Trophoblast cell (in vitro differentiated cells and primary cell): Measurements from ENCODE around the gene SNX25.

Experiments
- DNase-seq, 2 donors: peaks; one replicate each; pipeline ENCODE4 v3.0.0-alpha.2; 2016
- H2AFZ ChIP-seq: 2 replicates; pipeline ENCODE4 v1.6.1; 2013; ENCODE audit warnings: low read length, moderate library complexity, mild to moderate bottlenecking; ENCODE audit not compliant: insufficient read depth, poor library complexity
- H2AK5ac ChIP-seq: 2 replicates; pipeline ENCODE4 v1.6.1; 2013; ENCODE audit warnings: mild to moderate bottlenecking, low read length
- H2BK120ac ChIP-seq: 2 replicates; pipeline ENCODE4 v1.6.1; 2013; ENCODE audit warnings: low read length, mild to moderate bottlenecking, moderate library complexity; ENCODE audit not compliant: insufficient read depth, poor library complexity
- H2BK12ac ChIP-seq: 2 replicates; pipeline ENCODE4 v1.6.1; 2013; ENCODE audit warnings: mild to moderate bottlenecking, low read length, moderate library complexity
- H2BK5ac ChIP-seq: 2 replicates; pipeline ENCODE4 v1.6.1; 2013; ENCODE audit warnings: low read length, low read depth, moderate library complexity, mild to moderate bottlenecking; ENCODE audit not compliant: poor library complexity
- H3K14ac ChIP-seq: 2 replicates; pipeline ENCODE4 v1.6.1; 2013; ENCODE audit warnings: mild to moderate bottlenecking, low read length
- H3K18ac ChIP-seq: 2 replicates; pipeline ENCODE4 v1.6.1; 2013; ENCODE audit warnings: mild to moderate bottlenecking, low read length
- H3K23ac ChIP-seq: 2 replicates; pipeline ENCODE4 v1.6.1; 2013; ENCODE audit warnings: low read length
- H3K27ac ChIP-seq: 2 replicates; pipeline ENCODE4 v1.5.1; 2013; ENCODE audit warnings: low read depth, mild to moderate bottlenecking, inconsistent platforms, low read length, moderate library complexity
- H3K27me3 ChIP-seq: 2 replicates; pipeline ENCODE4 v1.6.1; 2013; ENCODE audit warnings: inconsistent platforms, mild to moderate bottlenecking, low read length, moderate library complexity; ENCODE audit not compliant: insufficient read depth
- H3K36me3 ChIP-seq, 2 experiments: 1 replicate in 1 of 2; 2 replicates in 1 of 2; pipeline ENCODE4 v1.6.1; 2013; ENCODE audit warnings: low read length in 2 of 2, mild to moderate bottlenecking in 2 of 2, moderate library complexity in 1 of 2; ENCODE audit not compliant: insufficient read depth in 2 of 2, control insufficient read depth in 1 of 2
- H3K4ac ChIP-seq: 2 replicates; pipeline ENCODE4 v1.6.1; 2013; ENCODE audit warnings: low read depth, mild to moderate bottlenecking, low read length, moderate library complexity
- H3K4me1 ChIP-seq, 2 experiments: 1 replicate in 1 of 2; 2 replicates in 1 of 2; pipeline ENCODE4 v1.6.1; 2013; ENCODE audit warnings: low read length in 2 of 2, mild to moderate bottlenecking in 2 of 2, moderate library complexity in 1 of 2; ENCODE audit not compliant: insufficient read depth in 2 of 2, control insufficient read depth in 1 of 2
- H3K4me2 ChIP-seq: 2 replicates; pipeline ENCODE4 v1.6.1; 2013; ENCODE audit warnings: inconsistent platforms, mild to moderate bottlenecking, low read length, moderate library complexity
- H3K4me3 ChIP-seq: 2 replicates; pipeline ENCODE4 v1.5.1; 2013; ENCODE audit warnings: mild to moderate bottlenecking, low read depth, low read length, inconsistent platforms
- H3K79me1 ChIP-seq: one replicate; pipeline ENCODE4 v1.6.1; 2013; ENCODE audit warnings: low read length
- H3K79me2 ChIP-seq: 2 replicates; pipeline ENCODE4 v1.6.1; 2013; ENCODE audit warnings: low read length, mild to moderate bottlenecking; ENCODE audit not compliant: control insufficient read depth, insufficient read depth, poor library complexity
- H3K9ac ChIP-seq: 2 replicates; pipeline ENCODE4 v1.6.1; 2013; ENCODE audit warnings: mild to moderate bottlenecking, low read length
- H3K9me3 ChIP-seq: 2 replicates; pipeline ENCODE4 v1.6.1; 2013; ENCODE audit warnings: low read depth, mild to moderate bottlenecking, control low read depth, inconsistent platforms, low read length; ENCODE audit not compliant: insufficient read depth
- H4K12ac ChIP-seq: 2 replicates; pipeline ENCODE4 v1.6.1; 2013; ENCODE audit warnings: low read depth, mild to moderate bottlenecking, low read length, moderate library complexity
- H4K8ac ChIP-seq: 2 replicates; pipeline ENCODE4 v1.6.1; 2013; ENCODE audit warnings: low read depth, mild to moderate bottlenecking, low read length, moderate library complexity
- H4K91ac ChIP-seq: one replicate; pipeline ENCODE4 v1.6.1; 2013; ENCODE audit warnings: low read depth, mild to moderate bottlenecking, low read length, moderate library complexity
- WGBS: extraction: QIAGEN DNeasy Blood & Tissue Kit; methylation state at CpG from one replicate; pipeline ENCODE4 v1.1.7; 2013; ENCODE audit warnings: missing lambda C conversion rate; ENCODE audit not compliant: insufficient read length, insufficient coverage; ENCODE audit errors: extremely low coverage; 5-methylcytosine and 5-hydroxymethylcytosine counted together

SNX25 gene

DNA sequence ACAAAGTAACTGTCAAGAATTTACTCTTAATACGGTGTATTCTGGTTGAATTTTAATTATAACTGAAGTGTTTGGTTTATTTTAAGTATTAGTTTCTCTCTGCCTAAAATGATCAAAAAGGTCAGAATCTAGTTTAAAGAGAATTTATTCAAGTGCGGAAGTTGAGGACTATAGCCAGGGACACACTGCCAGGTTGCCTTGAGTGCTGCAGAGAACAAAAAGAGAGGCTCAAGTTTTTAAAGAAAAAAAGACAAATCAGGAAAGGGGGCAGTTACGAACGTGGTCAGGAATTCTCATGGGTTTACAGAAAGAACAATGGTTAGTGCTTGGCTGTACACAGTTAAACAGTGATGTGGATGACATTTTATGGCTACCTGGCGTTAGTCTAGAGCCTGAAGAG is 81.3 kb downstream of the SNX25 start:
- Histone ChIP-seq H2AFZ (no peak overlapping the region), H2BK120ac (no peak overlapping the region), H3K4me1 (peaks cover 4 to 9% of the 10 kb centered on the region in 2 experiments), H3K4me3 (no peak overlapping the region), H2BK5ac (no peak overlapping the region), H3K23ac (no peak overlapping the region), H3K18ac (no peak overlapping the region), H3K9ac (no peak overlapping the region), H4K91ac (no peak overlapping the region), H2AK5ac (no peak overlapping the region), H3K27ac (no peak overlapping the region), H3K9me3 (no peaks in the 10 kb centered on the region), H4K12ac (no peak overlapping the region), H2BK12ac (no peak overlapping the region), H3K79me2 (no peaks in the 10 kb centered on the region), H4K8ac (no peak overlapping the region), H3K36me3 (peaks cover 6 to 7% of the 10 kb centered on the region in 2 experiments), H3K27me3 (no peaks in the 10 kb centered on the region), H3K4me2 (no peak overlapping the region), H3K14ac (no peak overlapping the region), H3K4ac (no peak overlapping the region), H3K79me1 (no peaks in the 10 kb centered on the region)
- no peak for DNase-seq
- no CpG with 5 or more reads among the region's 5 CpGs for WGBS

DNA sequence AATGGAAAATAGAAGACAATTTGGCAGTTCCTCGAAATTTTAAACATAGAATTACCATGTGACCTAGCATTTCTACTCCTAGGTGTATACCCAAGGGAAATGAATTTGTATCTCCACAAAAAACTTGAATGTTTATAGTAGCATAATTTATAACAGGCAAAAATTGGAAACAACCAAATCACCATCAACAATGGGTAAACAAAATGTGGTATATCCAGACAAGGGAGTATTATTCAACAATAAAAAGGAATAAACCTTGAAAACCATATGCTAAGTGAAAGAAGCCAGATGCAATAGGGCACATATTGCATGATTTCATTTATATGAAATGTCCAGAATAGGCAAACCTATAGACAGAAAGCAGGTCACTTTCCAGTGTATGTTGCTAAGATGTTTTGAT is 83.8 kb downstream of the SNX25 start:
- H3K79me2 ChIP-seq: no peaks in the 10 kb centered on the region
- H3K4me3 ChIP-seq: no peak overlapping the region
- no peak overlapping the region for H4K8ac ChIP-seq
- DNase-seq: no peak
- no CpG with 5 or more reads among the region's 1 CpG for WGBS
- no peak overlapping the region for H2BK5ac ChIP-seq
- H3K27ac ChIP-seq: no peak overlapping the region
- H3K14ac ChIP-seq: no peak overlapping the region
- peaks cover 4% of the 10 kb centered on the region in 2 experiments for H3K4me1 ChIP-seq
- H3K18ac ChIP-seq: no peak overlapping the region
- no peak overlapping the region for H2AK5ac ChIP-seq
- H3K4ac ChIP-seq: no peak overlapping the region
- H3K9ac ChIP-seq: no peak overlapping the region
- no peak overlapping the region for H4K91ac ChIP-seq
- H3K79me1 ChIP-seq: no peaks in the 10 kb centered on the region
- H3K9me3 ChIP-seq: no peaks in the 10 kb centered on the region
- H4K12ac ChIP-seq: no peak overlapping the region
- H3K4me2 ChIP-seq: no peak overlapping the region
- H3K27me3 ChIP-seq: no peaks in the 10 kb centered on the region
- no peak overlapping the region for H2AFZ ChIP-seq
- peaks cover 6 to 9% of the 10 kb centered on the region in 2 experiments for H3K36me3 ChIP-seq
- H3K23ac ChIP-seq: no peak overlapping the region
- no peak overlapping the region for H2BK120ac ChIP-seq
- no peak overlapping the region for H2BK12ac ChIP-seq

DNA sequence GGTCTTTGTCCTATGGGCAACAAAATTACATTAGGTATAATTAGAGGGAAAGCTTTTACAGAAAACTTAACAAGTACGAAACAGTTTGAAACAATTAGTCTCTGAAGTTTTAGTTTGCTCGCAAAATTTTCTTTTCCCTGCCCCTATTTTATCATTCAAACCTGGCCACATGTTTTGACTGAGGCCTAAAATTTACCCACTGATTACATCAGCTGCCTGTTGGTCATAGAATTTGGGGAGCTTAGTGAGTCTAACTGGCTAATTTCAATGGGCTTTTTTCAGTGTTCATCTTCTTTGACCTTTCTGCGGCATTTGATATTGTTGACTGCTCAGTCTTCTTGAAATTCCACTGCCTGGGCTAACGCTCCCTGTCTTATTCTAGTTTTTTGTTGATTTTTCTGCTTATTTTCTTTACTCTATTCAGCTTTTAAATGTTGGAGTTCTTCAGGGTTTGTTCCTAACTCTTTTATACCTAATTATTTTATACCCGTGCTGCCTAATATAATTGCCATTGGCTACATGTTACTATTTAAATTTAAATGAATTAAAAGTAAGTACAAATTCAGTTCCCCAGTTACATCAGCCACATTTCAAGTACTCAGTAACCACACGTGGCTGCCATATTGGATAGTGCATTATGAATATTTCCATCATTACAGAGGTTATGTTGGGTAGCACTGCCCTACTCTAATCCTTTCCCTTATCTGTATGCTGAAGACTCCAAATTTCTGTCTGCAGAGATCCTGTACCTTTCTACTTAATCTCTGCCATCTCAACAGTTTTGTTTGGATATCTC is 87.5 kb downstream of the SNX25 start:
- H4K91ac ChIP-seq: no peak overlapping the region
- no peak overlapping the region for H3K4me3 ChIP-seq
- H3K79me1 ChIP-seq: no peaks in the 10 kb centered on the region
- no peak overlapping the region for H2BK12ac ChIP-seq
- H3K36me3 ChIP-seq: peaks cover 6 to 9% of the 10 kb centered on the region in 2 experiments
- H3K4ac ChIP-seq: no peak overlapping the region
- no peak overlapping the region for H3K18ac ChIP-seq
- DNase-seq: no peak
- no peak overlapping the region for H3K9ac ChIP-seq
- H2AK5ac ChIP-seq: no peak overlapping the region
- no CpG with 5 or more reads among the region's 6 CpGs for WGBS
- H3K9me3 ChIP-seq: no peaks in the 10 kb centered on the region
- H3K4me2 ChIP-seq: no peak overlapping the region
- H3K27me3 ChIP-seq: no peaks in the 10 kb centered on the region
- no peaks in the 10 kb centered on the region for H3K79me2 ChIP-seq
- no peak overlapping the region for H3K27ac ChIP-seq
- no peak overlapping the region for H2BK5ac ChIP-seq
- no peak overlapping the region for H4K12ac ChIP-seq
- H3K14ac ChIP-seq: no peak overlapping the region
- no peak overlapping the region for H3K23ac ChIP-seq
- no peak overlapping the region for H2AFZ ChIP-seq
- no peak overlapping the region for H4K8ac ChIP-seq
- H3K4me1 ChIP-seq: peaks cover 0 to 3% of the 10 kb centered on the region in 2 experiments
- H2BK120ac ChIP-seq: no peak overlapping the region

DNA sequence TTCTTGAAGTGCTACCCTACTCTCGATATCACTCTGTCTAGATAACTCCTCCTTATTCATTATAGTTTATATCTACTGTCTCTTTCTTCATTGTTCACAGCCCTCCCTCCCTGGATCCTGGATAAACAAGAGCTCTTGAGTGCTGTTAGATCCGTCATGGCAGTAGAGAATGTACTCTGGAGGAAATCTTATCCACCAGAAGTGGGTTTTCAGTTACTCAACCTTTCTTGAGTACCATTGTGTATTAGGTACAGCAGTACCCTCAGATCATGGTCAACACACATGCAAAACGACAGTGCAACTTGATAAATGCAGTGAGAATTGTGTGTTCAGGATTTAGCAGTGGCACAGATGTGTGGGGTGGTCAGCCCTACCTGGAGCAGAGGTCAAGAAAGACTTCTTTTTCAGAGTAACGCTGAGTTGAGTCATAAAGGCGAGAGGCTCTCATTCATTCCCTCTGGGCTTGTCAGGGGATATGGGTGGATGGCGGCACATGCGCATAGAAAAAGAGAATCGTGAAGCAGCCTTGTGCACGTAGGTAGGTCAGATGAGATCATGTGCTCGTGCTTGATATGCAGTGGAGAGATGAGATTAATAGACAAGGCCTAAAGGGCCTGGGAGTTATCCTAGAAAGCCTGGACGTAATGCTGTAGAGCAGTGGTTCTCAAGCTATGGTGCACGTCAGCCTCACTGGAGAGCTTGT is 89.5 kb downstream of the SNX25 start:
- Histone ChIP-seq H3K4me2 (no peak overlapping the region), H3K23ac (no peak overlapping the region), H4K91ac (no peak overlapping the region), H3K14ac (no peak overlapping the region), H3K27me3 (no peaks in the 10 kb centered on the region), H3K9ac (no peak overlapping the region), H3K4me3 (no peak overlapping the region), H3K4me1 (peaks cover 0 to 3% of the 10 kb centered on the region in 2 experiments), H2BK12ac (no peak overlapping the region), H3K4ac (no peak overlapping the region), H3K79me1 (no peaks in the 10 kb centered on the region), H2AFZ (no peak overlapping the region), H3K9me3 (peaks cover 2% of the 10 kb centered on the region), H3K36me3 (peaks cover 2 to 8% of the 10 kb centered on the region in 2 experiments), H4K8ac (no peak overlapping the region), H3K79me2 (no peaks in the 10 kb centered on the region), H3K18ac (no peak overlapping the region), H2AK5ac (no peak overlapping the region), H4K12ac (no peak overlapping the region), H3K27ac (no peak overlapping the region), H2BK120ac (no peak overlapping the region), H2BK5ac (no peak overlapping the region)
- DNase-seq: peak; percentile 89 to 95
- no CpG with 5 or more reads among the region's 12 CpGs for WGBS
